HUES64 (cell line): Measurements from ENCODE around the gene HCK.
"Not testable (repeated sequence)": the region's sequence is repeated elsewhere in the genome, so short reads cannot be mapped to it uniquely, and the experiment has no call there.

Experiments
- H3K27ac ChIP-seq: 2 replicates; pipeline ENCODE4 v1.7.0; 2013; ENCODE audit warnings: low read depth, low read length, inconsistent platforms
- H3K27me3 ChIP-seq: 2 replicates; pipeline ENCODE4 v1.6.1; 2013; ENCODE audit warnings: mild to moderate bottlenecking, low read length; ENCODE audit not compliant: insufficient read depth
- H3K36me3 ChIP-seq: 2 replicates; pipeline ENCODE4 v1.6.1; 2013; ENCODE audit warnings: mild to moderate bottlenecking, low read length; ENCODE audit not compliant: insufficient read depth
- H3K4me1 ChIP-seq: 2 replicates; pipeline ENCODE4 v1.6.1; 2013; ENCODE audit warnings: mild to moderate bottlenecking, low read length, moderate library complexity; ENCODE audit not compliant: insufficient read depth
- H3K4me3 ChIP-seq: 2 replicates; pipeline ENCODE4 v1.5.1; 2013; ENCODE audit warnings: mild to moderate bottlenecking, low read length, moderate library complexity
- H3K9ac ChIP-seq: 2 replicates; pipeline ENCODE4 v1.6.1; 2013; ENCODE audit warnings: mild to moderate bottlenecking, low read depth, low read length
- H3K9me3 ChIP-seq: 2 replicates; pipeline ENCODE4 v1.6.1; 2013; ENCODE audit warnings: low read depth, low read length; ENCODE audit not compliant: insufficient read depth
- WGBS: fragments of 150-250, 120-280 bp; methylation state at CpG from one replicate; pipeline ENCODE4 v1.1.7; 2013; ENCODE audit warnings: missing lambda C conversion rate; 5-methylcytosine and 5-hydroxymethylcytosine counted together

HCK gene

GRCh38 chr20:32110727-32111126, 58.7 kb downstream of the HCK start:
- H3K27ac ChIP-seq: no peak overlapping the region
- H3K36me3 ChIP-seq: peaks cover 10% of the 10 kb centered on the region; the same call in 1 of the 2 replicates
- no peaks in the 10 kb centered on the region for H3K9me3 ChIP-seq
- H3K9ac ChIP-seq: peak overlapping the region; percentile 96; the same call in 1 of the 2 replicates
- WGBS: 91% methylated on average over 3 of the region's 3 CpGs
- H3K27me3 ChIP-seq: no peaks in the 10 kb centered on the region
- peak overlapping the region; percentile 71 for H3K4me3 ChIP-seq
- peaks cover 9% of the 10 kb centered on the region for H3K4me1 ChIP-seq

- Histone ChIP-seq H3K27me3 (no peaks in the 10 kb centered on the region), H3K36me3 (peaks cover 10% of the 10 kb centered on the region; the same call in 1 of the 2 replicates), H3K4me3 (peak overlapping the region; percentile 71; the same call in 1 of the 2 replicates), H3K4me1 (peaks cover 14% of the 10 kb centered on the region), H3K9me3 (no peaks in the 10 kb centered on the region), H3K27ac (no peak overlapping the region), H3K9ac (no peak overlapping the region)
- WGBS: 89% methylated on average over 2 of the region's 3 CpGs
Observed at GRCh38 chr20:32111156-32111686, 59.2 kb downstream of the HCK start.

- Histone ChIP-seq H3K27me3 (no peaks in the 10 kb centered on the region), H3K4me1 (peaks cover 19% of the 10 kb centered on the region), H3K27ac (no peak overlapping the region), H3K4me3 (no peak overlapping the region), H3K9ac (no peak overlapping the region), H3K36me3 (peaks cover 10% of the 10 kb centered on the region; the same call in 1 of the 2 replicates), H3K9me3 (no peaks in the 10 kb centered on the region)
- 96% methylated on average over 3 of the region's 3 CpGs for WGBS
Observed at GRCh38 chr20:32111753-32112152, 59.7 kb downstream of the HCK start.

GRCh38 chr20:32112841-32113240, 60.8 kb downstream of the HCK start:
- Histone ChIP-seq H3K9ac (no peak overlapping the region), H3K36me3 (peaks cover 10% of the 10 kb centered on the region; the same call in 1 of the 2 replicates), H3K4me3 (no peak overlapping the region), H3K4me1 (peaks cover 23% of the 10 kb centered on the region), H3K9me3 (no peaks in the 10 kb centered on the region), H3K27me3 (no peaks in the 10 kb centered on the region), H3K27ac (no peak overlapping the region)
- 90% methylated on average over 5 of the region's 5 CpGs for WGBS

- no peaks in the 10 kb centered on the region for H3K9me3 ChIP-seq
- WGBS: 100% methylated on average over 2 of the region's 2 CpGs
- no peak overlapping the region for H3K4me3 ChIP-seq
- no peak overlapping the region for H3K9ac ChIP-seq
- peaks cover 23% of the 10 kb centered on the region for H3K4me1 ChIP-seq
- H3K27ac ChIP-seq: no peak overlapping the region
- H3K27me3 ChIP-seq: no peaks in the 10 kb centered on the region
- peaks cover 10% of the 10 kb centered on the region; the same call in 1 of the 2 replicates for H3K36me3 ChIP-seq
Observed at GRCh38 chr20:32113591-32114260, 61.7 kb downstream of the HCK start.

- Histone ChIP-seq H3K9ac (no peak overlapping the region), H3K4me3 (no peak overlapping the region), H3K9me3 (no peaks in the 10 kb centered on the region), H3K27me3 (no peaks in the 10 kb centered on the region), H3K27ac (no peak overlapping the region), H3K36me3 (peaks cover 10% of the 10 kb centered on the region; the same call in 1 of the 2 replicates), H3K4me1 (peaks cover 23% of the 10 kb centered on the region)
- WGBS: 94% methylated on average over 8 of the region's 8 CpGs
Observed at GRCh38 chr20:32114305-32114960, 62.4 kb downstream of the HCK start.

- Histone ChIP-seq H3K27ac (no peak overlapping the region), H3K9me3 (no peaks in the 10 kb centered on the region), H3K4me3 (no peak overlapping the region), H3K9ac (no peak overlapping the region), H3K4me1 (peaks cover 23% of the 10 kb centered on the region), H3K27me3 (no peaks in the 10 kb centered on the region), H3K36me3 (peaks cover 10% of the 10 kb centered on the region; the same call in 1 of the 2 replicates)
- WGBS: 77% methylated on average over 3 of the region's 5 CpGs
Observed at GRCh38 chr20:32115211-32115767, 63.2 kb downstream of the HCK start.

GRCh38 chr20:32116079-32116521, 64.1 kb downstream of the HCK start:
- no peak overlapping the region for H3K4me3 ChIP-seq
- peaks cover 10% of the 10 kb centered on the region; the same call in 1 of the 2 replicates for H3K36me3 ChIP-seq
- 68% methylated on average over 6 of the region's 6 CpGs for WGBS
- peak overlapping the region; percentile 51; the same call in 1 of the 2 replicates for H3K27ac ChIP-seq
- H3K9ac ChIP-seq: no peak overlapping the region
- peaks cover 16% of the 10 kb centered on the region for H3K4me1 ChIP-seq
- no peaks in the 10 kb centered on the region for H3K9me3 ChIP-seq
- H3K27me3 ChIP-seq: no peaks in the 10 kb centered on the region

- not testable (repeated sequence) for H3K27me3 ChIP-seq, H3K9me3 ChIP-seq, H3K9ac ChIP-seq, H3K27ac ChIP-seq, H3K36me3 ChIP-seq, H3K4me3 ChIP-seq
- 89% methylated on average over 6 of the region's 6 CpGs for WGBS
- peaks cover 14% of the 10 kb centered on the region; the same call in 1 of the 2 replicates for H3K4me1 ChIP-seq
Observed at GRCh38 chr20:32116796-32117195, 64.8 kb downstream of the HCK start.

GRCh38 chr20:32118427-32118826, 66.4 kb downstream of the HCK start:
- not testable (repeated sequence) for H3K4me3 ChIP-seq, H3K27ac ChIP-seq, H3K36me3 ChIP-seq, H3K9ac ChIP-seq, H3K9me3 ChIP-seq, H3K27me3 ChIP-seq
- 97% methylated on average over 4 of the region's 5 CpGs for WGBS
- peaks cover 14% of the 10 kb centered on the region; the same call in 1 of the 2 replicates for H3K4me1 ChIP-seq

GRCh38 chr20:32119734-32120133, 67.7 kb downstream of the HCK start:
- Histone ChIP-seq H3K27ac (no peak overlapping the region), H3K4me1 (peaks cover 14% of the 10 kb centered on the region; the same call in 1 of the 2 replicates), H3K9me3 (0 out of 2 replicates have a peak, but pooled peaks cover 4% of the 10 kb centered on the region), H3K27me3 (no peaks in the 10 kb centered on the region), H3K36me3 (peaks cover 14% of the 10 kb centered on the region), H3K4me3 (no peak overlapping the region), H3K9ac (no peak overlapping the region)
- 88% methylated on average over 2 of the region's 2 CpGs for whole genome bisulfite sequencing
